Mucosa of descending colon (tissue), 3 donors: ENCODE measurements around the gene OXA1L. TPM values are rescaled to one million over a fixed set of nuclear protein-coding genes. Genes with fewer than 3 reads are reported as not detected.

Experiments used
- ATAC-seq: fragments of 200-7000 bp; cut with Tn5 transposase; one replicate; pipeline ENCODE4 v1.9.1; 2020; ENCODE audit warnings: mild to moderate bottlenecking, moderate library complexity
- DNase-seq, 3 donors: peaks; one replicate each; pipeline ENCODE4 v3.0.0-alpha.2; 2020
- H3K36me3 ChIP-seq: fragments of 200-600 bp; one replicate; pipeline ENCODE4 v1.8.0; 2021; ENCODE audit warnings: low read depth, mild to moderate bottlenecking
- H3K4me1 ChIP-seq: fragments of 200-600 bp; one replicate; pipeline ENCODE4 v1.8.0; 2021; ENCODE audit warnings: low read depth, mild to moderate bottlenecking
- H3K4me3 ChIP-seq: fragments of 200-600 bp; one replicate; pipeline ENCODE4 v1.8.0; 2021; ENCODE audit warnings: mild to moderate bottlenecking
- H3K9me3 ChIP-seq: fragments of 200-600 bp; one replicate; pipeline ENCODE4 v1.8.0; 2021; ENCODE audit warnings: mild to moderate bottlenecking
- intact Hi-C, 2 donors: fragments of 100-400 bp; cut with DNase I in 1 of 2; cut with micrococcal nuclease in 1 of 2; formaldehyde crosslinking; loops; one replicate each; pipeline versions ENCODE4 v1.11.0 to v1.11.1; 2022; cut with DNase I, micrococcal nuclease
- total RNA-seq, 3 donors: library from RNA; stranded (reverse); fragmentation: NEBNext Ultra II Directional in 2 of 3; extraction: Animal tissue kit (Norgen Biotek cat#: 25700) in 2 of 3; gene quantifications; one replicate each; pipeline versions ENCODE4 v1.2.1 to v1.2.4, GENCODE V29; 2021 to 2023
- TF ChIP-seq, protein P1 (sequence below): fragments of 200-600 bp; IDR thresholded peaks from one replicate; pipeline ENCODE4 v1.8.0; 2022; ENCODE audit warnings: antibody characterized with exemption, mild to moderate bottlenecking
- donor health status: DM: no; HTN: no; CAD: no; lungs with moderate emphysema.
- donor health status: DM: no; HTN: no; CAD: no.
- donor health status: DM: no; HTN: yes; CAD: no.

Gene OXA1L
- total RNA-seq, 3 donors from 2014 or later = 97.1 to 137 (median 115) TPM

DNA sequence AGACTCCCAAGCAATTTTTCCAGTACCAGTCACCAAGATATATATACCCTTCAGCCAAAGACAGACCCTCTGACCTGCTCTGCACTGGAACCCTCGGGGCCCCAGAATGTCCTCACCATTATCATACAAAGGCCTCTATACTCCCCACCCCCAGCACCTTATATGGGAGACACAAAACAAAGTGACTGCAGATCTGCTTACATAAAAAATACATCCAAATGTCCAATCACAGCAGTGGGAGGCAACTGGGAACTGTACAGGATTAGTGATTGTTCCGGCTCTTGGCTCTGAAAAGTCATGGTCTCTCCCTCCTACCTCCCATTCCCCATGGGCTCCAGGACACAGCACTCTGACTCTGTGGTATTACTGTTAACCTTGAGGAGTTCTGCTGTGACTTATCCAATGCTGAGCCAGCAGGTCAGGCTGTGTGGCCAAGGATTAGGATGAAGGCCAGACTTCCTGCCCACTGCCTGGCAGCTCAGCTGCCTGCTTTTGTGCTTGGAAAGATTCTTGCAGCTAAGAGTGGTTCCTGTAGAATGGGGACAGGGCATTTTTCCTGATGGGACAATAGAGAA lies 13.7 kb downstream of the OXA1L start:
- TF ChIP-seq, protein P1, sequence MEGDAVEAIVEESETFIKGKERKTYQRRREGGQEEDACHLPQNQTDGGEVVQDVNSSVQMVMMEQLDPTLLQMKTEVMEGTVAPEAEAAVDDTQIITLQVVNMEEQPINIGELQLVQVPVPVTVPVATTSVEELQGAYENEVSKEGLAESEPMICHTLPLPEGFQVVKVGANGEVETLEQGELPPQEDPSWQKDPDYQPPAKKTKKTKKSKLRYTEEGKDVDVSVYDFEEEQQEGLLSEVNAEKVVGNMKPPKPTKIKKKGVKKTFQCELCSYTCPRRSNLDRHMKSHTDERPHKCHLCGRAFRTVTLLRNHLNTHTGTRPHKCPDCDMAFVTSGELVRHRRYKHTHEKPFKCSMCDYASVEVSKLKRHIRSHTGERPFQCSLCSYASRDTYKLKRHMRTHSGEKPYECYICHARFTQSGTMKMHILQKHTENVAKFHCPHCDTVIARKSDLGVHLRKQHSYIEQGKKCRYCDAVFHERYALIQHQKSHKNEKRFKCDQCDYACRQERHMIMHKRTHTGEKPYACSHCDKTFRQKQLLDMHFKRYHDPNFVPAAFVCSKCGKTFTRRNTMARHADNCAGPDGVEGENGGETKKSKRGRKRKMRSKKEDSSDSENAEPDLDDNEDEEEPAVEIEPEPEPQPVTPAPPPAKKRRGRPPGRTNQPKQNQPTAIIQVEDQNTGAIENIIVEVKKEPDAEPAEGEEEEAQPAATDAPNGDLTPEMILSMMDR = no peak
- Histone ChIP-seq H3K9me3 (no peaks in the 10 kb centered on the region), H3K36me3 (no peaks in the 10 kb centered on the region), H3K4me3 (no peak overlapping the region), H3K4me1 (no peaks in the 10 kb centered on the region)
- intact Hi-C loops = no loop called here
- no peak for DNase-seq
- no peak for ATAC-seq

DNA sequence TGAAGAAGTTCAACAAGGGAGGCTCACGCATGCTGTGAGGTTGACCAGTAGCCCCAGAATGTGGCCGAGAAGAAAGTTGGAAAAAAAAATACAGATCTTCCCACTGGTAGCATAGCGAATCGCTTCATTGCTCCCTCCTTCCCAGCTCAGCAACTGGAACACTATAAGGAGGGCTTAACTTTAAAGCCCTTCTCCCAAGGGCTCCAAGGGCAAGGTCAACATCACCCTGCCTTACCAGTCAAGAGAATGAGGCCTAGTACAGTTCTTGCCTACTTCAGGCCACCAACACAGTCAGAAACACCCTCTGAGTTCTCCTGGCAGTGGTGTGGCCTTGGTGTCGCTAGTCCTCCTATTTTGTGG lies 14.4 kb downstream of the OXA1L start:
- H3K36me3 ChIP-seq = no peaks in the 10 kb centered on the region
- DNase-seq = no peak
- no peak overlapping the region for H3K4me3 ChIP-seq
- TF ChIP-seq, protein P1 = no peak
- intact Hi-C loops = no loop called here
- no peaks in the 10 kb centered on the region for H3K9me3 ChIP-seq
- no peaks in the 10 kb centered on the region for H3K4me1 ChIP-seq
- no peak for ATAC-seq

DNA sequence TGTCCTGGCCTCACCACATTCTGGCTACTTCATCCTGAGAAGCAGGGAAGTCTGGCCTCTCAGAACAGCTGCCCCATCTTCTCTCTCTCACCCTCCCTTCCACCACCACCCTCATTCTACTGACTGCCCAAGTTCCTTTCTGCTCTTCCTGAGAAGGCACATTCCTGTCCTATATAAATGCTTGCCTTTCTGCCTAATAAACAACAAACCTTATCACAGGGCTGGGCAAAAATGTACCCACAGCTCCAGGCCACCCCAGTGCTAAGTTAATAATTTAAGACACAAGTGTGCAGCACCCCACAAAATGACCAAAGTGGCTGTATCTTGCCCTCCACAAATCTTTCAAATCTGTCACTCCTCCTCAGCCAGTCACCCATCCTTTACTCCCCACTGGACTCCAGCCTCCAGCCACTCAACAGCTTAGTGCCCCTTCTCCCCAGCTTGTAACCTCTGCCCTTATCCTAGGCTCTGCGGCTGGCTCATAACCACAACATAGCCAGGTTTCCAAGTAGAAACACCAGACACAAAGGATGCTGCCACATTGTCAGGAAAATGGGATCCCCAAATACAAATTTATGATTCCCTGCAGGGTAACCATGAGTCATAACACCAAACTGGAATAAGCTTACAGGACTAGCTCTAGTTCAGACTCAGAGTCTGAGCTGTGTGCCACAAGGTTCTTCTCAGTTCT lies 15.0 kb downstream of the OXA1L start:
- ATAC-seq (no peak), DNase-seq (no peak)
- no peaks in the 10 kb centered on the region for H3K9me3 ChIP-seq
- TF ChIP-seq, protein P1 = no peak
- H3K4me3 ChIP-seq = no peak overlapping the region
- intact Hi-C loops = no loop called here
- no peaks in the 10 kb centered on the region for H3K4me1 ChIP-seq
- H3K36me3 ChIP-seq = no peaks in the 10 kb centered on the region

DNA sequence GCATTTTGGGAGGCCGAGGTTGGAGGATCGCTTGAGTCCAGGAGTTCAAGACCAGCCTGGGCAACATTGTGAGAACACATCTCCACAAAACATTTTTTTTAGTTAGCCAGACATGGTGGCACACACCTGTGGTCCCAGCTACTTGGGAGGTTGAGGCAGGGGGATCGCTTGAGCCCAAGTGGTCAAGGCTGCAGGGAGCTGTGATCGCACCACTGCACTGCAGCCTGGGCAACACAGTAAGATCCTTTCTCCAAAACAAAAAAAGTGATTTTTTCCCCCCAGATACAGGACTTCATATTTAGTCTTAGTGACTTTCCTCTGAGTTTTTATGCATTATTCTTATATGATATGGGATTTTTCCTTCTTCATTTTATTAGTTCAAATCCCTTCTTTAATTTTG lies 20.2 kb downstream of the OXA1L start:
- no peak overlapping the region for H3K4me3 ChIP-seq
- intact Hi-C loops = no loop called here
- no peaks in the 10 kb centered on the region for H3K36me3 ChIP-seq
- DNase-seq (no peak), ATAC-seq (no peak)
- TF ChIP-seq, protein P1 = no peak
- no peaks in the 10 kb centered on the region for H3K9me3 ChIP-seq
- H3K4me1 ChIP-seq = no peaks in the 10 kb centered on the region

DNA sequence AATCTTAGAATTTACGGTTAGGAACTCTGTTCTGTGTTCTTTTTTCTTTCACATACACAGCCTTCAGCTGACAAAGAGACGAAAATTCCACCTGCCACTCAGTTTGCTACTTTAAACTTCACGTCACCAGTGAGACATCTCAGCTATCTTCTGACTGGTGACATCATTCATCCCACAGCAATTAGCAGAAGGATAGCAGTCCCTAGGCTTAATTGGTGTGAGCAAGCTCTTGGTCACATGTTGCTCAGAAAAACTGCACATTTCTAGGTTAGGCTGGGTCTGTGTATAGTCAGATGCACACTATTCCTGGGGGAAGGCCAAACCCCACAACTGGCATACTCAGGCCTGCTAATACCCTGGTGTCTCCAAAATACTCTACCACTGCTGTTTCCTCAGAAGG lies 24.8 kb downstream of the OXA1L start:
- ATAC-seq = peak; percentile 25
- Histone ChIP-seq H3K9me3 (no peaks in the 10 kb centered on the region), H3K4me1 (no peaks in the 10 kb centered on the region), H3K4me3 (no peak overlapping the region), H3K36me3 (no peaks in the 10 kb centered on the region)
- TF ChIP-seq, protein P1 = no peak
- intact Hi-C loops = no loop called here
- DNase-seq = no peak
